ENCODE results near the gene ZNF57.
"Not testable (repeated sequence)": the region's sequence is repeated elsewhere in the genome, so short reads cannot be mapped to it uniquely, and the experiment has no call there.

Gene ZNF57

DNA sequence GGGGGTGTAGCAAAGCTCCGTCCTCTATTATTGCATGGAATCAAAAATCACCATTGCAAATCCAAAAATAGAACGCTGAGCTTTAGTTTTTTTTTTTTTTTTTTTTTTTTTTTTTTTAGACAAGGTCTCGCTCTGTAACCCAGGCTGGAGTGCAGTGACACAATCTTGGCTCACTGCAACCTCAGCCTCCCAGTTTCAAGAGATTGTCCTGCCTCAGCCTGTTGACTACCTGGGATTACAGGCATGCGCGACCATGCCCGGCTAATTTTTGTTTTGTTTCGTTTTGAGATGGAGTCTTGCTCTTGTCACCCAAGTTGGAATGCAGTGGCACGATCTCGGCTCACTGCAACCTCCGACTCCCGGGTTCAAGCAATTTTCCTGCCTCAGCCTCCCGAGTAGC lies 59.4 kb downstream of the ZNF57 start:
- no peak for DNase-seq

GRCh38 chr19:2962018-2962670 lies 61.4 kb downstream of the ZNF57 start:
- no peak for DNase-seq

DNA sequence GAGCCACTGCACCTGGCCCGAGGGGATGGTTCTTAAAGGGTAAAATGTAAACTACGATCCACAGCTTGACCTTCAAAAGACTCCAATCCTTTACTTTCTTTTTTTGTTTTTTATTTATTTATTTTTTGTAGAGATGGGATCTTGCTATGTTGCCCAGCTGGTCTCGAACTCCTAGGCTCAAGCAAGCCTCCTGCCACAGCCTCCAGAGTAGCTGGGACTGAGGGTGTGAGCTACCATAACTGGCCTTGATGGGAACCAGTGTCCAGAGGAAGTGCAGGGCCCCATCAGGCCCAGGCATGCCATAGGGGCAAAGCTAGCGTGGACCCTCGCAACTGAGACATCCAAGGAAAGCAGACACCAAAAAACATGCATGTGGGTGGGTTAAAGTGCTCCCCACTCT lies 62.4 kb downstream of the ZNF57 start:
- DNase-seq, result no peak

DNA sequence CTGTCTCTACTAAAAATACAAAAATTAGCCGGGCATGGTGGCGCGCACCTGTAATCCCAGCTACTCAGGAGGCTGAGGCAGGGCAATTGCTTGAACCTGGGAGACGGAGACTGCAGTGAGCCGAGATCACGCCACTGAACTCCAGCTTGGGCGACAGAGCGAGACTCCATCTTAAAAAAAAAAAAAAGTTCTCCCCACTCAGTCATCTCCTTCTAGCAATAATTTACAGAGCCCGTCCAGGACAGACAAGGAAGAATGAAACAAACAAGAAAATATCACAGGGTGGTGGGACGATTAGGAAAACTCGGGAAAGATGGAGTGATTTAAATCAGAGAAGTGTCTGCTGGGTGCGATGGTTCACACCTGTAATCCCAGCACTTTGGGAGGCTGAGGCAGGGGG lies 62.9 kb downstream of the ZNF57 start:
- not testable (repeated sequence) for DNase-seq

DNA sequence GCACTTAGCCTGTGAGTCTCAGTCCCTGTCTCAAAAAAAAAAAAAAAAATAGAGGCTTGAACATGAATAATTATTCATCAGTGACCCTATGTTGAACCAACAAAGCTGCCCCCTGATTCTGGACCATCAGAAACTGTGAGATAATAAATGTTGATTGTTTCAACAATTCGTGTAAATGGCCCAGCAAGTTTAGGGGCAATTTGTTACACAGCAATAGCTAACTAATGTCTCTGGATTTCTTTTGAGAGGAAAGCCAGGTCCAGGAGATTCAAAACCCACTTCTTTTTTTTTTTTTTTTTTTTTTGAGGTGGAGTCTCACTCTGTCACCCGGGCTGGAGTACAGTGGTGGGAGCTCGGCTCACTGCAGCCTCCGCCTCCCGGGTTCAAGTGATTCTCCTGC lies 64.1 kb downstream of the ZNF57 start:
- no peak for DNase-seq

DNA sequence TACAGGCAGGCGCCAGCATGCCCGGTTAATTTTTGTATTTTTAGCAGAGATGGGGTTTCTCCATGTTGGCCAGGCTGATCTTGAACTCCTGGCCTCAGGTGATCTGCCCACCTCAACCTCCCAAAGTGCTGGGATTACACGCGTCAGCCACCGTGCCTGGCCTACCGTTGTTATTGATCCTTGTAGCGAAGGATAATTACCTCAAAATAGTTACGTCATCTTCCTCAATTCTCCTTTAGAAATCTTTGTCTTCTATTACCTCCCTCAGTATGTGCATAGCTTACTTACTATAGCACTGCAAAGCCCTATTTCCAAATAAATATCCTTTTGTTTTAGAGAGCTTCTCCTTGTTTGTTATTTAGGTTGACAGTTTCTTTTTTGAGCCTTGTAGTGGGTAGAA lies 67.2 kb downstream of the ZNF57 start:
- no peak for DNase-seq

Data from T1000 (cell line).